IMR-90 (cell line): ENCODE data around the gene ARSA. TPM values are rescaled to one million over a fixed set of nuclear protein-coding genes. Genes with fewer than 3 reads are reported as not detected.

ENCODE experiments used
- ATAC-seq: fragments of 200-7000 bp; cut with Tn5 transposase; 2 replicates; pipeline ENCODE4 v1.9.1; 2020; ENCODE audit warnings: low read depth, mild to moderate bottlenecking, moderate library complexity
- BruUV-seq: library from RNA; stranded (reverse); fragments of 400-500 nt; replicated peaks from 2 replicates; lab custom pipeline; 2021; lab: Mats Ljungman, UMichigan
- CTCF ChIA-PET: fragments of 300-600 bp; formaldehyde crosslinking; extraction: SDS; loops from one replicate; lab custom pipeline; 2021; ENCODE audit warnings: antibody characterized with exemption; lab: Yijun Ruan, JAX
- POLR2A ChIA-PET: fragments of 300-600 bp; sonication (Branson Sonifier 250); formaldehyde crosslinking; loops from one replicate; lab custom pipeline; 2022; ENCODE audit warnings: antibody characterized with exemption; ENCODE audit not compliant: unreplicated experiment; lab: Charles Lee
- DNase-seq: peaks from one replicate; pipeline ENCODE4 v3.0.0; 2013
- H2AFZ ChIP-seq: replicated peaks from 2 replicates; pipeline ENCODE3; 2013; ENCODE audit warnings: low read length, mild to moderate bottlenecking; ENCODE audit not compliant: poor library complexity
- H2AK5ac ChIP-seq: 2 replicates; pipeline ENCODE4 v1.6.1; 2013; ENCODE audit warnings: low read depth, low read length, inconsistent platforms
- H2AK9ac ChIP-seq: replicated peaks from 2 replicates; pipeline ENCODE3; 2013; ENCODE audit warnings: mild to moderate bottlenecking, low read depth, low read length, moderate library complexity; ENCODE audit not compliant: poor library complexity
- H2BK120ac ChIP-seq: 2 replicates; pipeline ENCODE4 v1.6.1; 2013; ENCODE audit warnings: low read depth, low read length, inconsistent platforms
- H2BK15ac ChIP-seq: 3 replicates; pipeline ENCODE4 v1.6.1; 2013; ENCODE audit warnings: low read depth, low read length, inconsistent platforms
- H2BK20ac ChIP-seq: 2 replicates; pipeline ENCODE4 v1.6.1; 2013; ENCODE audit warnings: low read depth, mild to moderate bottlenecking, inconsistent platforms, low read length, moderate library complexity
- H2BK5ac ChIP-seq: 2 replicates; pipeline ENCODE4 v1.6.1; 2013; ENCODE audit warnings: mild to moderate bottlenecking, low read depth, low read length, inconsistent platforms; ENCODE audit not compliant: poor library complexity, severe bottlenecking
- H3K14ac ChIP-seq: replicated peaks from 2 replicates; pipeline ENCODE4 v1.6.1; 2013; ENCODE audit warnings: low read depth, low read length, inconsistent platforms
- H3K18ac ChIP-seq: 2 replicates; pipeline ENCODE4 v1.6.1; 2013; ENCODE audit warnings: low read depth, low read length, control low read depth
- H3K23ac ChIP-seq: 2 replicates; pipeline ENCODE4 v1.6.1; 2013; ENCODE audit warnings: low read depth, low read length, inconsistent platforms
- H3K27ac ChIP-seq: 2 replicates; pipeline ENCODE4 v1.5.1; 2013; ENCODE audit warnings: mild to moderate bottlenecking, control low read depth, low read length; ENCODE audit not compliant: insufficient read depth
- H3K27me3 ChIP-seq: 2 replicates; pipeline ENCODE4 v1.6.1; 2013; ENCODE audit warnings: low read length; ENCODE audit not compliant: control insufficient read depth, insufficient read depth
- H3K36me3 ChIP-seq: 2 replicates; pipeline ENCODE4 v1.6.1; 2013; ENCODE audit warnings: low read length, mixed read lengths; ENCODE audit not compliant: control insufficient read depth, insufficient read depth
- H3K4ac ChIP-seq: 2 replicates; pipeline ENCODE4 v1.6.1; 2013; ENCODE audit warnings: low read depth, low read length, inconsistent platforms
- H3K4me1 ChIP-seq: 2 replicates; pipeline ENCODE4 v1.6.1; 2013; ENCODE audit warnings: low read length, mixed read lengths; ENCODE audit not compliant: control insufficient read depth, insufficient read depth
- H3K4me2 ChIP-seq: 2 replicates; pipeline ENCODE4 v1.6.1; 2013; ENCODE audit warnings: low read depth, mild to moderate bottlenecking, control low read depth, low read length, moderate library complexity
- H3K4me3 ChIP-seq: 2 replicates; pipeline ENCODE4 v1.5.1; 2013; ENCODE audit warnings: low read depth, mild to moderate bottlenecking, control low read depth, low read length, moderate library complexity; ENCODE audit not compliant: insufficient read depth
- H3K56ac ChIP-seq: 2 replicates; pipeline ENCODE4 v1.6.1; 2013; ENCODE audit warnings: low read length, inconsistent platforms; ENCODE audit not compliant: insufficient read depth; ENCODE audit errors: extremely low read depth
- H3K79me1 ChIP-seq, 2 experiments: 2 replicates each; pipeline ENCODE4 v1.6.1; 2013; ENCODE audit warnings: low read length in 2 of 2, inconsistent platforms in 1 of 2, low read depth in 1 of 2
- H3K9ac ChIP-seq: 2 replicates; pipeline ENCODE4 v1.6.1; 2013; ENCODE audit warnings: low read depth, low read length, control low read depth
- H3K9me1 ChIP-seq: 2 replicates; pipeline ENCODE4 v1.6.1; 2013; ENCODE audit warnings: low read length, inconsistent platforms; ENCODE audit not compliant: insufficient read depth
- H3K9me3 ChIP-seq: 2 replicates; pipeline ENCODE4 v1.6.1; 2013; ENCODE audit warnings: low read length; ENCODE audit not compliant: control insufficient read depth, insufficient read depth
- H4K20me1 ChIP-seq: 2 replicates; pipeline ENCODE4 v1.6.1; 2013; ENCODE audit warnings: low read length, inconsistent platforms; ENCODE audit not compliant: insufficient read depth
- H4K5ac ChIP-seq: 2 replicates; pipeline ENCODE4 v1.6.1; 2013; ENCODE audit warnings: mild to moderate bottlenecking, low read depth, low read length, control low read depth
- H4K8ac ChIP-seq, 2 experiments: 2 replicates each; pipeline ENCODE4 v1.6.1; 2013; ENCODE audit warnings: low read depth in 2 of 2, low read length in 2 of 2, control low read depth in 1 of 2, inconsistent platforms in 1 of 2
- H4K91ac ChIP-seq: 2 replicates; pipeline ENCODE4 v1.6.1; 2013; ENCODE audit warnings: low read depth, low read length, inconsistent platforms; ENCODE audit not compliant: insufficient read depth
- BHLHE40 ChIP-seq: fragments of 150-350 bp; IDR thresholded peaks from 2 replicates; pipeline ENCODE4 v1.6.1; 2016; ENCODE audit warnings: mild to moderate bottlenecking, low read depth, low read length
- CEBPB ChIP-seq: IDR thresholded peaks from 2 replicates; pipeline ENCODE4 v1.6.1; 2012; ENCODE audit warnings: low read depth, low read length, improper control_type of control experiment
- CTCF ChIP-seq: conservative IDR thresholded peaks from 2 replicates; pipeline ENCODE4 v1.5.1; 2012; ENCODE audit warnings: mild to moderate bottlenecking, low read depth, low read length, improper control_type of control experiment
- ELK1 ChIP-seq: fragments of 150-350 bp; IDR thresholded peaks from 2 replicates; pipeline ENCODE4 v1.6.1; 2016; ENCODE audit warnings: low read depth, mild to moderate bottlenecking, low read length, moderate library complexity, borderline replicate concordance
- FOS ChIP-seq: fragments of 150-350 bp; IDR thresholded peaks from 2 replicates; pipeline ENCODE4 v1.6.1; 2016; ENCODE audit warnings: low read depth, low read length
- MAFK ChIP-seq: IDR thresholded peaks from 2 replicates; pipeline ENCODE4 v1.6.1; 2012; ENCODE audit warnings: low read depth, low read length, improper control_type of control experiment
- MAZ ChIP-seq: IDR thresholded peaks from 2 replicates; pipeline ENCODE4 v1.6.1; 2012; ENCODE audit warnings: low read depth, mild to moderate bottlenecking, low read length, improper control_type of control experiment, moderate library complexity, borderline replicate concordance
- MXI1 ChIP-seq: IDR thresholded peaks from 2 replicates; pipeline ENCODE4 v1.6.1; 2012; ENCODE audit warnings: low read depth, mild to moderate bottlenecking, low read length, moderate library complexity, borderline replicate concordance
- NFE2L2 ChIP-seq: fragments of 150-350 bp; IDR thresholded peaks from 2 replicates; pipeline ENCODE4 v1.6.1; 2016; ENCODE audit warnings: low read depth, mild to moderate bottlenecking, low read length
- POLR2A ChIP-seq: IDR thresholded peaks from 2 replicates; pipeline ENCODE4 v1.6.1; 2012; ENCODE audit warnings: mild to moderate bottlenecking, low read depth, low read length
- RAD21 ChIP-seq: IDR thresholded peaks from 2 replicates; pipeline ENCODE4 v1.6.1; 2012; ENCODE audit warnings: low read length, improper control_type of control experiment
- RCOR1 ChIP-seq: IDR thresholded peaks from 2 replicates; pipeline ENCODE4 v1.6.1; 2012; ENCODE audit warnings: mild to moderate bottlenecking, low read length, improper control_type of control experiment; ENCODE audit not compliant: insufficient replicate concordance
- RFX5 ChIP-seq: IDR thresholded peaks from 2 replicates; pipeline ENCODE4 v1.8.0; 2012; ENCODE audit warnings: low read depth, mild to moderate bottlenecking, low read length, moderate library complexity
- SMC3 ChIP-seq: fragments of 150-350 bp; IDR thresholded peaks from 2 replicates; pipeline ENCODE4 v1.6.1; 2016; ENCODE audit warnings: low read depth, mild to moderate bottlenecking, antibody characterized with exemption, low read length, moderate library complexity
- USF2 ChIP-seq: fragments of 150-350 bp; IDR thresholded peaks from 2 replicates; pipeline ENCODE4 v1.6.1; 2017; ENCODE audit warnings: mild to moderate bottlenecking, antibody characterized with exemption, low read length, low read depth
- WGBS, 2 experiments: methylation state at CpG; one replicate each; pipeline versions ENCODE4 v1.1.5 to v1.1.7; 2013; ENCODE audit warnings: missing lambda C conversion rate in 2 of 2; ENCODE audit not compliant: insufficient read length in 1 of 2; ENCODE audit errors: extremely low coverage in 2 of 2; 5-methylcytosine and 5-hydroxymethylcytosine counted together
- dilution Hi-C: fragments of 300-500 bp; cut with HindIII; formaldehyde crosslinking; loops from one replicate; pipeline ENCODE4 v1.14.3; 2018; ENCODE audit warnings: low sequenced_read_pairs; ENCODE audit not compliant: unreplicated experiment
- in situ Hi-C: fragments of 300-500 bp; cut with MboI; formaldehyde crosslinking; loops from 3 replicates; pipeline ENCODE4 v1.14.3; 2019; ENCODE audit warnings: low sequenced_read_pairs, inconsistent platforms, mixed read lengths
- intact Hi-C: fragments of 100-400 bp; cut with micrococcal nuclease; formaldehyde crosslinking; loops from 2 replicates; pipeline ENCODE4 v1.10.0; 2022
- polyA plus RNA-seq, 3 experiments: library from polyadenylated mRNA; depleted of rRNA; stranded (reverse); fragments of >200 nt; gene quantifications; 2 replicates each; pipeline ENCODE4 v1.2.3, GENCODE V29; 2012; ENCODE audit warnings: low replicate concordance in 1 of 3
- total RNA-seq: library from RNA; depleted of rRNA; stranded (reverse); fragments of >200 nt; gene quantifications from 2 replicates; pipeline ENCODE4 v1.2.3, GENCODE V29; 2012

The ARSA gene
- total and polyA plus RNA-seq, 2 of the 4 experiments (the other 2 are of a cell fraction) = 3.4 to 24.2 TPM

- ATAC-seq (no peak), DNase-seq (no peak)
- H3K36me3 ChIP-seq = peaks cover 4% of the 10 kb centered on the region; the same call in 1 of the 2 replicates
- no peak overlapping the region for H4K5ac ChIP-seq
- CTCF ChIA-PET = no interaction called here
- no peak overlapping the region for H3K9ac ChIP-seq
- no peak overlapping the region; the same call in 1 of the 2 replicates for H2AK5ac ChIP-seq
- 17% methylated on average over 1 of the region's 8 CpGs; no CpG with 5 or more reads in 1 of the 2 experiments for WGBS, 2 experiments
- no peak overlapping the region for H2BK20ac ChIP-seq
- H2BK15ac ChIP-seq = no peak overlapping the region; the same call in 2 of the 3 replicates
- POLR2A ChIA-PET = interaction anchor here (0.6 kb wide), 1 partner anchor 53 kb away, joined by 3 read pairs; no protein-coding TSS in a partner anchor
- H3K14ac ChIP-seq = peak overlapping the region; percentile 65; the same call in 1 of the 2 replicates
- no peak overlapping the region for H3K56ac ChIP-seq
- no peaks in the 10 kb centered on the region for H4K20me1 ChIP-seq
- peaks cover 17 to 38% of the 10 kb centered on the region in 2 experiments for H3K79me1 ChIP-seq
- dilution Hi-C loops (no loop called here), intact Hi-C loops (loop anchor here (5.0 kb wide), 1 partner anchor 43 kb away; no protein-coding TSS in a partner anchor), in situ Hi-C loops (loop anchor here (5.0 kb wide), 1 partner anchor 52 kb away; the partner anchor contains the start of gene SCO2)
- peak overlapping the region; percentile 35 for H2AFZ ChIP-seq
- H3K4ac ChIP-seq = peak overlapping the region; percentile 12
- H3K27me3 ChIP-seq = no peaks in the 10 kb centered on the region
- peak overlapping the region in 1 of 2 experiments; percentile 73; a peak in 1 of 4 replicates for H4K8ac ChIP-seq
- H3K9me3 ChIP-seq = no peaks in the 10 kb centered on the region
- peak overlapping the region; percentile 4; the same call in 1 of the 2 replicates for H3K4me2 ChIP-seq
- H3K9me1 ChIP-seq = peaks cover 28% of the 10 kb centered on the region
- 0 out of 2 replicates have a peak overlapping the region, but pooled peaks have one; percentile 19 for H4K91ac ChIP-seq
- peak overlapping the region; percentile 8 for H2AK9ac ChIP-seq
- H3K23ac ChIP-seq = no peak overlapping the region; the same call in 1 of the 2 replicates
- no peak overlapping the region for H2BK5ac ChIP-seq
- no TSS peak for BruUV-seq
- H3K4me1 ChIP-seq = peaks cover 17% of the 10 kb centered on the region
- peak overlapping the region; percentile 1; the same call in 1 of the 2 replicates for H2BK120ac ChIP-seq
- no peak overlapping the region for H3K18ac ChIP-seq
- peak overlapping the region; percentile 9; the same call in 1 of the 2 replicates for H3K27ac ChIP-seq
- no peak overlapping the region for H3K4me3 ChIP-seq
- TF ChIP-seq RFX5 (no peak), MAZ (no peak), MXI1 (no peak), NFE2L2 (no peak), CTCF (no peak), ELK1 (no peak), SMC3 (no peak), CEBPB (no peak), MAFK (no peak), RAD21 (no peak), USF2 (no peak), RCOR1 (no peak), FOS (no peak), POLR2A (no peak), BHLHE40 (no peak)
Measured at GRCh38 chr22:50578776-50579310, 49.1 kb downstream of the ARSA start.
